NCI-H128 (cell line): ENCODE measurements around the gene STK24.
"Not testable (repeated sequence)": the region's sequence is repeated elsewhere in the genome, so short reads cannot be mapped to it uniquely, and the experiment has no call there.

Source experiments
- DNase-seq: peaks from one replicate; lab custom pipeline; 2025; ENCODE audit not compliant: unreplicated experiment; lab: John Stamatoyannopoulos, UW

Gene STK24

GRCh38 chr13:98584668-98585397 is 7.9 kb upstream of the STK24 start:
- DNase-seq, result no peak

- DNase-seq, result no peak
Measured at GRCh38 chr13:98582947-98583346, 6.0 kb upstream of the STK24 start.

- DNase-seq, result peak; percentile 41
Measured at GRCh38 chr13:98581971-98582702, 5.2 kb upstream of the STK24 start.

GRCh38 chr13:98581381-98581780 is 4.5 kb upstream of the STK24 start:
- no peak for DNase-seq

- DNase-seq, result no peak
Measured at GRCh38 chr13:98580420-98580819, 3.5 kb upstream of the STK24 start.

GRCh38 chr13:98577836-98578285 is 954 bp upstream of the STK24 start:
- no peak for DNase-seq

GRCh38 chr13:98576200-98576945 is 534 bp downstream of the STK24 start:
- no peak for DNase-seq

GRCh38 chr13:98575904-98576199 is 1.1 kb downstream of the STK24 start:
- DNase-seq, result no peak

GRCh38 chr13:98575009-98575903 is 1.7 kb downstream of the STK24 start:
- no peak for DNase-seq

GRCh38 chr13:98571955-98572662 is 4.8 kb downstream of the STK24 start:
- peak; percentile 33 for DNase-seq

- no peak for DNase-seq
Measured at GRCh38 chr13:98570929-98571372, 6.0 kb downstream of the STK24 start.

GRCh38 chr13:98569494-98570367 is 7.2 kb downstream of the STK24 start:
- not testable (repeated sequence) for DNase-seq

GRCh38 chr13:98568918-98569317 is 8.0 kb downstream of the STK24 start:
- no peak for DNase-seq

- no peak for DNase-seq
Measured at GRCh38 chr13:98567140-98567539, 9.8 kb downstream of the STK24 start.

GRCh38 chr13:98565726-98566565 is 11.0 kb downstream of the STK24 start:
- no peak for DNase-seq

- no peak for DNase-seq
Measured at GRCh38 chr13:98564204-98564603, 12.7 kb downstream of the STK24 start.

- no peak for DNase-seq
Measured at GRCh38 chr13:98563071-98563470, 13.8 kb downstream of the STK24 start.

GRCh38 chr13:98559169-98559568 is 17.7 kb downstream of the STK24 start:
- DNase-seq, result no peak
